Measurements from ENCODE around the gene EPS8L2. TPM values are rescaled to one million over a fixed set of nuclear protein-coding genes. Genes with fewer than 3 reads are reported as not detected.

Gene EPS8L2
- total and polyA plus RNA-seq, 2 of the 13 experiments (the other 11 are each of a cell fraction or from before 2014, with no cell fraction given), result 89.3 to 416 TPM

GRCh38 chr11:747158-748006 is 41.4 kb downstream of the EPS8L2 start, which contains the start of gene TALDO1 (continued):
- TF ChIP-seq ZFP37 (CRISPR knock-in tag; IDR thresholded peaks at IDR 0.05; ENCODE audit: borderline replicate concordance) (no peak), ZNF773 (CRISPR knock-in tag; IDR thresholded peaks at IDR 0.05; ENCODE audit: borderline replicate concordance) (no peak), ZNF460 (CRISPR knock-in tag; IDR thresholded peaks at IDR 0.05; ENCODE audit: borderline replicate concordance) (no peak), HCFC1 (IDR thresholded peaks at IDR 0.05; ENCODE audit: low read depth, low read length) (no peak), KLF6 (CRISPR knock-in tag; IDR thresholded peaks at IDR 0.05) (no peak), HNF4G (IDR thresholded peaks at IDR 0.05; ENCODE audit: borderline replicate concordance, low read depth, low read length) (no peak), HNF4G (CRISPR knock-in tag; IDR thresholded peaks at IDR 0.05; ENCODE audit: borderline replicate concordance, low read depth) (no peak), TOE1 (CRISPR knock-in tag; IDR thresholded peaks at IDR 0.05) (no peak), CENPX (CRISPR knock-in tag; IDR thresholded peaks at IDR 0.05) (no peak), PHF20 (CRISPR knock-in tag; IDR thresholded peaks at IDR 0.05) (peak; percentile 60; the same call in 1 of the 2 replicates), ZFP1 (CRISPR knock-in tag; IDR thresholded peaks at IDR 0.05) (no peak), ZBTB2 (CRISPR knock-in tag; IDR thresholded peaks at IDR 0.05; ENCODE audit: low read depth) (no peak; the same call in 1 of the 2 replicates), HMG20A (CRISPR knock-in tag; IDR thresholded peaks at IDR 0.05; ENCODE audit: borderline replicate concordance) (no peak), ELF4 (CRISPR knock-in tag; IDR thresholded peaks at IDR 0.05; ENCODE audit: borderline replicate concordance) (no peak), U2AF2 (IDR thresholded peaks at IDR 0.05; ENCODE audit: low read depth, low read length) (no peak), HIC2 (CRISPR knock-in tag; IDR thresholded peaks at IDR 0.05; ENCODE audit: low read depth) (no peak), BORCS8-MEF2B (CRISPR knock-in tag; IDR thresholded peaks at IDR 0.05) (peak; percentile 72), NFKBIZ (CRISPR knock-in tag; IDR thresholded peaks at IDR 0.05) (no peak), ZNF614 (CRISPR knock-in tag; IDR thresholded peaks at IDR 0.05; ENCODE audit: borderline replicate concordance) (no peak), ZBTB26 (CRISPR knock-in tag; IDR thresholded peaks at IDR 0.05; ENCODE audit: borderline replicate concordance) (no peak), SMAD9 (CRISPR knock-in tag; IDR thresholded peaks at IDR 0.05) (no peak), SNAPC2 (CRISPR knock-in tag; IDR thresholded peaks at IDR 0.05) (no peak), TCF12 (IDR thresholded peaks at IDR 0.05) (no peak), TCF12 (CRISPR knock-in tag; IDR thresholded peaks at IDR 0.05) (no peak)
- TF ChIP-seq, protein P1, sequence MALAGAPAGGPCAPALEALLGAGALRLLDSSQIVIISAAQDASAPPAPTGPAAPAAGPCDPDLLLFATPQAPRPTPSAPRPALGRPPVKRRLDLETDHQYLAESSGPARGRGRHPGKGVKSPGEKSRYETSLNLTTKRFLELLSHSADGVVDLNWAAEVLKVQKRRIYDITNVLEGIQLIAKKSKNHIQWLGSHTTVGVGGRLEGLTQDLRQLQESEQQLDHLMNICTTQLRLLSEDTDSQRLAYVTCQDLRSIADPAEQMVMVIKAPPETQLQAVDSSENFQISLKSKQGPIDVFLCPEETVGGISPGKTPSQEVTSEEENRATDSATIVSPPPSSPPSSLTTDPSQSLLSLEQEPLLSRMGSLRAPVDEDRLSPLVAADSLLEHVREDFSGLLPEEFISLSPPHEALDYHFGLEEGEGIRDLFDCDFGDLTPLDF (CRISPR knock-in tag; IDR thresholded peaks at IDR 0.05), result peak; percentile 71

Measured in HepG2 (cell line).